HL-60 (cell line): ENCODE results near the gene GJB2.

Experiments
- DNase-seq, 2 experiments: peaks; one replicate each; pipeline ENCODE4 v3.0.0-alpha.2; 2010 to 2020; ENCODE audit warnings: low read depth in 1 of 2, low spot score in 1 of 2
- H3K27ac ChIP-seq: fragments of 250-450 bp; sonication (Bioruptor Pico); replicated peaks from 2 replicates; pipeline ENCODE4 v1.5.1; 2020; ENCODE audit warnings: mild to moderate bottlenecking, moderate library complexity
- H3K27me3 ChIP-seq: fragments of 250-450 bp; sonication (Bioruptor Pico); 2 replicates; pipeline ENCODE4 v1.5.1; 2021; ENCODE audit warnings: mild to moderate bottlenecking, moderate library complexity; ENCODE audit not compliant: insufficient read depth, poor library complexity, severe bottlenecking
- H3K4me3 ChIP-seq: replicated peaks from 2 replicates; pipeline ENCODE4 v1.5.1; 2011; ENCODE audit warnings: mild to moderate bottlenecking, control low read depth, low read length; ENCODE audit not compliant: insufficient read depth
- CTCF ChIP-seq: IDR thresholded peaks from one replicate; pipeline ENCODE4 v1.5.1; 2011; ENCODE audit warnings: low read length, control low read depth, inconsistent platforms; ENCODE audit not compliant: insufficient read depth
- GABPA ChIP-seq: IDR thresholded peaks from 2 replicates; pipeline ENCODE4 v1.6.1; 2012; ENCODE audit warnings: low read depth
- POLR2AphosphoS5 ChIP-seq: IDR thresholded peaks from 2 replicates; pipeline ENCODE4 v1.6.1; 2012; ENCODE audit warnings: low read depth
- REST ChIP-seq: IDR thresholded peaks from 2 replicates; pipeline ENCODE4 v1.6.1; 2012; ENCODE audit warnings: low read depth; ENCODE audit not compliant: insufficient replicate concordance
- SPI1 ChIP-seq: IDR thresholded peaks from 2 replicates; pipeline ENCODE4 v1.6.1; 2012; ENCODE audit warnings: low read depth, mild to moderate bottlenecking, borderline replicate concordance

The GJB2 gene

GRCh38 chr13:20165417-20166257 lies 27.1 kb downstream of the GJB2 start:
- Histone ChIP-seq H3K27ac (no peak overlapping the region), H3K4me3 (no peak overlapping the region), H3K27me3 (no peaks in the 10 kb centered on the region)
- no peak for DNase-seq
- TF ChIP-seq GABPA (no peak), SPI1 (no peak), CTCF (no peak), POLR2AphosphoS5 (no peak), REST (no peak)

GRCh38 chr13:20161951-20162300 lies 30.8 kb downstream of the GJB2 start:
- H3K27me3 ChIP-seq: no peaks in the 10 kb centered on the region
- TF ChIP-seq POLR2AphosphoS5 (no peak), SPI1 (no peak), GABPA (no peak), REST (no peak), CTCF (no peak)
- H3K4me3 ChIP-seq: peak overlapping the region; percentile 84
- 0 out of 2 replicates have a peak overlapping the region, but pooled peaks have one; percentile 25 for H3K27ac ChIP-seq
- DNase-seq: no peak

GRCh38 chr13:20161275-20161950 lies 31.3 kb downstream of the GJB2 start:
- DNase-seq: peak in 1 of 2 experiments; percentile 31
- Histone ChIP-seq H3K4me3 (peak overlapping the region; percentile 84), H3K27me3 (no peaks in the 10 kb centered on the region), H3K27ac (0 out of 2 replicates have a peak overlapping the region, but pooled peaks have one; percentile 25)
- TF ChIP-seq GABPA: no peak
- TF ChIP-seq CTCF: no peak
- TF ChIP-seq SPI1: no peak
- TF ChIP-seq POLR2AphosphoS5: no peak
- no peak for TF ChIP-seq REST
